Esophagus muscularis mucosa (tissue), 4 donors: Measurements from ENCODE around the gene SLC40A1. TPM values are rescaled to one million over a fixed set of nuclear protein-coding genes. Genes with fewer than 3 reads are reported as not detected.

ENCODE experiments used
- DNase-seq: peaks from one replicate; pipeline ENCODE4 v3.0.0-alpha.2; 2017; ENCODE audit errors: extremely low spot score
- H3K27ac ChIP-seq, 4 donors: fragments of 200-600 bp; sonication (generic); replicated peaks in 1 of 4; 1 replicate in 3 of 4; 2 replicates in 1 of 4; pipeline ENCODE4 v1.5.1; 2016 to 2019; ENCODE audit warnings: mild to moderate bottlenecking in 1 of 4
- H3K27me3 ChIP-seq, 4 donors: fragments of 200-600 bp; sonication (generic); one replicate each; pipeline versions ENCODE4 v1.5.1 to v1.6.0; 2016 to 2019
- H3K36me3 ChIP-seq, 4 donors: fragments of 200-600 bp; sonication (generic); one replicate each; pipeline ENCODE4 v1.5.1; 2016 to 2019
- H3K4me1 ChIP-seq, 4 donors: fragments of 200-600 bp; sonication (generic); one replicate each; pipeline ENCODE4 v1.5.1; 2016 to 2019
- H3K4me3 ChIP-seq, 4 donors: fragments of 200-600 bp; sonication (generic); 1 replicate in 2 of 4; 2 replicates in 2 of 4; pipeline ENCODE4 v1.5.1; 2016 to 2019; ENCODE audit warnings: mild to moderate bottlenecking in 4 of 4, moderate library complexity in 1 of 4
- H3K9me3 ChIP-seq, 4 donors: fragments of 200-600 bp; sonication (generic); 1 replicate in 3 of 4; 2 replicates in 1 of 4; pipeline ENCODE4 v1.5.1; 2016 to 2019
- EP300 ChIP-seq: sonication (generic); formaldehyde crosslinking; IDR thresholded peaks from one replicate; pipeline ENCODE4 v1.6.1; 2017; ENCODE audit warnings: antibody characterized with exemption
- POLR2A ChIP-seq: fragments of 450-650 bp; IDR thresholded peaks from one replicate; pipeline ENCODE4 v1.6.1; 2017; ENCODE audit warnings: antibody characterized with exemption, moderate library complexity, mild to moderate bottlenecking, low read depth
- POLR2AphosphoS5 ChIP-seq, 2 donors: sonication (generic); formaldehyde crosslinking; IDR thresholded peaks; one replicate each; pipeline ENCODE4 v1.6.1; 2017; ENCODE audit warnings: antibody characterized with exemption in 2 of 2
- WGBS: methylation state at CpG from one replicate; pipeline ENCODE4 v1.1.5; 2018; 5-methylcytosine and 5-hydroxymethylcytosine counted together
- intact Hi-C: fragments of 100-400 bp; cut with DNase I; formaldehyde crosslinking; loops from one replicate; pipeline ENCODE4 v1.15.1; 2023
- total RNA-seq, 4 donors: library from RNA; depleted of rRNA; stranded (reverse); fragments of >200 nt; gene quantifications; one replicate each; pipeline versions ENCODE4 v1.1.0 to v1.2.1, GENCODE V29; 2016
- TF ChIP-seq, protein P1 (sequence below), 3 experiments: fragments of 200-600 bp in 2 of 3; fragments of 450-650 bp in 1 of 3; sonication (generic) in 2 of 3; IDR thresholded peaks; one replicate each; pipeline ENCODE4 v1.5.1; 2017 to 2019; ENCODE audit warnings: antibody characterized with exemption in 3 of 3, mild to moderate bottlenecking in 2 of 3, moderate library complexity in 1 of 3

Gene SLC40A1
- 10 to 100 TPM; 35.3 to 80.9 (median 40.8) TPM for total RNA-seq

DNA sequence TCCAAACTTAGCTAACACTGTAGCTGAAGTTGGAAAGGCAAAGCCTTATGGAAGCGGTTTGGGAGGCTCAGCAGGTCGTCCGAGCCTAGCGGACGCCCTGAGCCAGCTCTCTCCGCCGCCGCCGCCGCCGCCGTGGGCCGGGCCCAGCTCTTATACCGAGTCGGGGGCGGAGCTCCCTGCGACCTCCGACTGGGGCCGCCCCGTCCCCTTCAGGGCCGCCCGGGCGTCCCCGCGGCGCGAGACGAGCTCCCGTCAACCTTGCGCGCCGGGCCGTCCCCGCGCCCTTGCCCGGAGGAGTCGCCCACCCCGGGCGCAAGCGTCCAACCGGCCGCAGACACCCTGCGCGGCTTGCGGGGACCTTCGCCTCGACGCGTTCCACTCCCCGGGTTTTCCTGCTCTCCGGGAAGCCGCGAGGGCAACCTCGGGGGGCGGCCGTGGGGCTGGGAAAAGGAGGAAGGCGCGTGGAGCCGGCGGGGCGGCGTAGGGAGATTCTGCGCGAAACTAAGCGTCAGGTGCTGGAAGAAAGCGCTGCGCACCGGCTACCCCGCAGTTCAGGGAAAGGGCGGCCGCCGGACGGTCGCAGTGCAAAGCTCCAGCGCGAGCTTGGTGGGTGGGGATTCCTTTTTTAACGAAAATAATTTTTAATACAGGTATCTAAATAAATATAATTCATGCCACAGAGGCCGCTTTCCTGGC lies at the start of gene SLC40A1:
SLC40A1 (minus strand) TSS at position 129 of the 696 bp plus-strand sequence. CDS start 326 bp downstream, outside the sequence.
- DNase-seq: no peak
- under 1% methylated on average over 53 of the region's 78 CpGs for WGBS
- Histone ChIP-seq H3K27ac (peak within 1 kb of the TSS; percentile 87 to 95 (median 92)), H3K4me1 (peaks cover 38 to 54% (median 52%) of the 10 kb centered on the region in 4 donors), H3K9me3 (no peaks in the 10 kb centered on the region), H3K27me3 (no peaks in the 10 kb centered on the region), H3K4me3 (peak within 1 kb of the TSS; percentile 70 to 83 (median 79)), H3K36me3 (peaks cover 0 to 7% (median 0%) of the 10 kb centered on the region in 4 donors)
- TF ChIP-seq POLR2A (peak; percentile 30), POLR2AphosphoS5 (IDR thresholded peaks at IDR 0.05) (peak; percentile 75 to 94), EP300 (no peak)
- TF ChIP-seq, protein P1, sequence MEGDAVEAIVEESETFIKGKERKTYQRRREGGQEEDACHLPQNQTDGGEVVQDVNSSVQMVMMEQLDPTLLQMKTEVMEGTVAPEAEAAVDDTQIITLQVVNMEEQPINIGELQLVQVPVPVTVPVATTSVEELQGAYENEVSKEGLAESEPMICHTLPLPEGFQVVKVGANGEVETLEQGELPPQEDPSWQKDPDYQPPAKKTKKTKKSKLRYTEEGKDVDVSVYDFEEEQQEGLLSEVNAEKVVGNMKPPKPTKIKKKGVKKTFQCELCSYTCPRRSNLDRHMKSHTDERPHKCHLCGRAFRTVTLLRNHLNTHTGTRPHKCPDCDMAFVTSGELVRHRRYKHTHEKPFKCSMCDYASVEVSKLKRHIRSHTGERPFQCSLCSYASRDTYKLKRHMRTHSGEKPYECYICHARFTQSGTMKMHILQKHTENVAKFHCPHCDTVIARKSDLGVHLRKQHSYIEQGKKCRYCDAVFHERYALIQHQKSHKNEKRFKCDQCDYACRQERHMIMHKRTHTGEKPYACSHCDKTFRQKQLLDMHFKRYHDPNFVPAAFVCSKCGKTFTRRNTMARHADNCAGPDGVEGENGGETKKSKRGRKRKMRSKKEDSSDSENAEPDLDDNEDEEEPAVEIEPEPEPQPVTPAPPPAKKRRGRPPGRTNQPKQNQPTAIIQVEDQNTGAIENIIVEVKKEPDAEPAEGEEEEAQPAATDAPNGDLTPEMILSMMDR (IDR thresholded peaks at IDR 0.05): peak in 1 of 3 experiments; percentile 1
- intact Hi-C loops: no loop called here

DNA sequence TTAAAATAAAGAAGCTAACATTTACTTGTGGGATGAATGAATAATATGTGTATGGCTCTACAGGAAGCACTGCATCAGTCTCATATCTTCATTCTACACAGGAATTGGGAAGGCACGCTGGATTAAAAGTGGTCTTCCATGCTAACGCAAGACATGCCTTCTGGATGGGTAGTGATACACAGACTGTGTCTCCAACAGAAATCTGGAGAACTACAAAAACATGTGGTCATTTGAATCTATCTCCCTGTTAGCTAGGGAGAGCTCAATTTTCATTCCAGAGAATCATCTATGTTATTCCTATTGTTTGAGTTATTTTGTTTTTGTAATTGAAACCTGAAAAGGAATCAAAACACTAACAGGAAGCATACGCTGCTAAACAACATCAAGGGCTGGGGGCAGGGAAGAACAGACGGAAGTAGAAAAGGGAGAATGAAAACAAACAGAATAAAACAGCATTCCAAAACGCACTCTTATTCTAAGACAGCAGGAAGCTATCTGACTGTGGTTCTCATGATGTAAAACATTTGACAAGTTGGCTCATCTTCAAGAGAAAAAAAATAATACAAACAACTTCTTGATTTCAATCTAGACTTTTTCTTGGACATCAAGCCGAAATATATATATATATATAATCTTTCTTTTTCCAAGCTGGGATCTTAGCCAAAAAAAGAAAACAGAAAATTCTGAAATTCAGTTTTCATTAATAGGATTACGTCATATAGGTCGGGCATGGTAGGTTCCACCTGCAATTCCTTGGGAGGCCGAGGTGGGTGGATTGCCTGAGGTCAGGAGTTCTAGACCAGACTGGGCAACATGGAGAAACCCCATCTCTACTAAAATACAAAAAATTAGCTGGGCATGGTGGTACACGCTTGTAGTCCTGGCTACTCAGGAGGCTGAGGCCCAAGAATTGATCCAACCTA lies 49.2 kb upstream of the SLC40A1 start:
- no peaks in the 10 kb centered on the region for H3K27me3 ChIP-seq
- intact Hi-C loops: loop anchor here (5.0 kb wide), 1 partner anchor 167 kb away; no protein-coding TSS in a partner anchor
- DNase-seq: no peak
- no peaks in the 10 kb centered on the region for H3K9me3 ChIP-seq
- WGBS: 61% methylated on average over 10 of the region's 10 CpGs
- H3K27ac ChIP-seq: no peak overlapping the region
- no peak overlapping the region for H3K4me3 ChIP-seq
- no peaks in the 10 kb centered on the region for H3K36me3 ChIP-seq
- no peaks in the 10 kb centered on the region for H3K4me1 ChIP-seq
- TF ChIP-seq, protein P1 (IDR thresholded peaks at IDR 0.05): no peak
- TF ChIP-seq EP300 (no peak), POLR2AphosphoS5 (IDR thresholded peaks at IDR 0.05) (no peak), POLR2A (no peak)

- TF ChIP-seq POLR2A: no peak
- TF ChIP-seq, protein P1 (IDR thresholded peaks at IDR 0.05): peak in 1 of 3 experiments; percentile 13
- Histone ChIP-seq H3K36me3 (no peaks in the 10 kb centered on the region), H3K9me3 (no peaks in the 10 kb centered on the region), H3K27ac (no peak overlapping the region), H3K4me3 (no peak overlapping the region), H3K27me3 (no peaks in the 10 kb centered on the region), H3K4me1 (no peaks in the 10 kb centered on the region)
- WGBS: 93% methylated on average over 9 of the region's 9 CpGs
- intact Hi-C loops: no loop called here
- no peak for DNase-seq
Measured at GRCh38 chr2:189628817-189629530, 48.4 kb upstream of the SLC40A1 start.

- DNase-seq: no peak
- Histone ChIP-seq H3K4me3 (no peak overlapping the region), H3K27me3 (no peaks in the 10 kb centered on the region), H3K9me3 (no peaks in the 10 kb centered on the region), H3K4me1 (no peaks in the 10 kb centered on the region), H3K27ac (no peak overlapping the region), H3K36me3 (no peaks in the 10 kb centered on the region)
- 95% methylated on average over 1 of the region's 1 CpG for WGBS
- intact Hi-C loops: no loop called here
- TF ChIP-seq, protein P1 (IDR thresholded peaks at IDR 0.05): no peak
- no peak for TF ChIP-seq POLR2AphosphoS5 (IDR thresholded peaks at IDR 0.05)
- TF ChIP-seq POLR2A: no peak
- no peak for TF ChIP-seq EP300
Measured at GRCh38 chr2:189627789-189628188, 47.2 kb upstream of the SLC40A1 start.
